HEK293T (cell line): Measurements from ENCODE around the gene KLRF2.

Source experiments
- ARNT ChIP-seq: fragments of 450-650 bp; IDR thresholded peaks from 2 replicates; pipeline ENCODE4 v1.6.1; 2017; ENCODE audit warnings: mild to moderate bottlenecking
- BHLHE40 ChIP-seq: fragments of 450-650 bp; IDR thresholded peaks from 2 replicates; pipeline ENCODE4 v1.6.1; 2016; ENCODE audit warnings: mild to moderate bottlenecking, moderate library complexity, borderline replicate concordance
- ELF4 ChIP-seq: fragments of 450-650 bp; IDR thresholded peaks from 2 replicates; pipeline ENCODE4 v1.6.1; 2017; ENCODE audit warnings: antibody characterized with exemption
- FOXK2 ChIP-seq: fragments of 450-650 bp; IDR thresholded peaks from 2 replicates; pipeline ENCODE4 v1.6.1; 2016; ENCODE audit warnings: mild to moderate bottlenecking
- FOXM1 ChIP-seq: fragments of 450-650 bp; IDR thresholded peaks from 2 replicates; pipeline ENCODE4 v1.6.1; 2017; ENCODE audit warnings: mild to moderate bottlenecking, borderline replicate concordance

GRCh38 chr12:9906873-9907272, 25.6 kb downstream of the KLRF2 start:
- no peak for TF ChIP-seq ELF4
- TF ChIP-seq ARNT: no peak
- no peak for TF ChIP-seq FOXK2
- TF ChIP-seq FOXM1: no peak
- TF ChIP-seq BHLHE40: no peak
